Measurements from ENCODE around the gene B4GALNT2. TPM values are rescaled to one million over a fixed set of nuclear protein-coding genes. Genes with fewer than 3 reads are reported as not detected.
"Not testable (repeated sequence)": the region's sequence is repeated elsewhere in the genome, so short reads cannot be mapped to it uniquely, and the experiment has no call there.

Gene B4GALNT2
- total and polyA plus RNA-seq, 2 donors from 2014 or later, result 1.3 to 4.3 TPM

DNA sequence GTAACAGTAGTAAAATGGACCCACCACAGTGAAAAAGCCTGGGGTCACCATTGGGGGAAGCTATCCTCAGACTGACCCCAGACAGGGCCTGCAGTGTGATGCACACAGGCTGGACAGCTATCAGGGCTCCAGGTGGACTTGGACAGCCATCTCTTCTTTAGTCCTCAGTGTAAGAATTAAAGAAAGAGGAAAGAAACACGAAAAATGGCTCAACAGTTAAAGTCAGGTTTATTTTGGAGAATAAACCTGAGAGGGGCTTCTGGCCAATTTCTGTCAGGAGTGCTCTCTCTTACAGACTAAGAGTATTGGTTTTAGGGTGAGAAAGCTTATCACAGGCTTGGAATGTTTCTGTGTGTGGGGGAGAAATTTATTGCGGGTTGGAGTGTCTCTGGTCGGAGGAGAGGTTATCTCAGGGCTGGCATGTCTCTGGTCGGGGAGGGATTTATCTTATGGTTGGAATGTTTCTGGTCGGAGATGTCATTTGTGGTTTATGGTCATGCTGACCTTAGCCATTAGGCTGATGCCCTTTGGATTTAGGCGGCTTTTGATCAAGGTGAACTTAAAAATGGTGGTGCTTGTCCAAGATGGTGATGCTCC lies 10.8 kb upstream of the B4GALNT2 start:
- no peak for TF ChIP-seq CTCF (IDR thresholded peaks at IDR 0.05; ENCODE audit: borderline replicate concordance, extremely low read depth, insufficient read depth)
- Histone ChIP-seq H3K36me3 (ENCODE audit: control insufficient read depth in 2 of 3, insufficient read depth in 3 of 3, low read length in 3 of 3) (no peaks in the 10 kb centered on the region), H3K4me1 (ENCODE audit: control insufficient read depth in 2 of 3, insufficient read depth in 2 of 3, low read depth in 1 of 3, low read length in 3 of 3) (peaks cover 0 to 7% (median 0%) of the 10 kb centered on the region in 3 donors), H3K4me3 (ENCODE audit: low read length in 3 of 3) (no peak overlapping the region), H3K27me3 (ENCODE audit: control insufficient read depth, insufficient read depth, low read length) (no peaks in the 10 kb centered on the region), H3K9ac (ENCODE audit: low read length in 3 of 3) (no peak overlapping the region), H3K9me3 (ENCODE audit: control insufficient read depth in 2 of 3, insufficient read depth in 1 of 3, low read length in 3 of 3) (no peaks in the 10 kb centered on the region), H3K27ac (ENCODE audit: low read depth in 2 of 2, low read length in 2 of 2) (no peak overlapping the region)
- no peak for FAIRE-seq
- intact Hi-C loops (cut with DNase I), result no loop called here
- no peak for DNase-seq

DNA sequence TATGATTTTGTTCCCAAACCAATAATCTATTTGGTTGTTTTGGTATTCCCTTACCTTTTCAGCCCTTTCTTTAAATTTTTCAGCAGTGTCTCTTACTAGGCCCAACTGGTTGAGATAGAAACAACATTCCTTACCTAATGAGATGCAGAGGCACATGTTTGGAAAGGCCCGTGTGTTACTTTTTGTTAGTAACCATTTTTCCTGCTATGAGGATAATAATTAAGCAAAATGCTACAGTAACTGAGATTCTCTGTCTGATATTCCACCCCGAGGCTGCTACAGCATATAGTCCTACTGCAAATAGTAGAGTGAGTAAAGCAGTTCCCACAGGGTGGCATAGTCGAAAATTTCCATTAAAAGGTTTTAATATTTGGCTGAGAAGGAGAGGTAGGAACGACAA lies 10.0 kb upstream of the B4GALNT2 start:
- FAIRE-seq, result no peak
- TF ChIP-seq CTCF (IDR thresholded peaks at IDR 0.05; ENCODE audit: borderline replicate concordance, extremely low read depth, insufficient read depth), result no peak
- intact Hi-C loops (cut with DNase I), result no loop called here
- DNase-seq, result no peak
- H3K27me3 ChIP-seq (ENCODE audit: control insufficient read depth, insufficient read depth, low read length), result no peaks in the 10 kb centered on the region
- no peak overlapping the region for H3K9ac ChIP-seq (ENCODE audit: low read length in 3 of 3)
- H3K9me3 ChIP-seq (ENCODE audit: control insufficient read depth in 2 of 3, insufficient read depth in 1 of 3, low read length in 3 of 3), result no peaks in the 10 kb centered on the region
- peaks cover 0 to 7% (median 0%) of the 10 kb centered on the region in 3 donors for H3K4me1 ChIP-seq (ENCODE audit: control insufficient read depth in 2 of 3, insufficient read depth in 2 of 3, low read depth in 1 of 3, low read length in 3 of 3)
- H3K4me3 ChIP-seq (ENCODE audit: low read length in 3 of 3), result no peak overlapping the region
- no peaks in the 10 kb centered on the region for H3K36me3 ChIP-seq (ENCODE audit: control insufficient read depth in 2 of 3, insufficient read depth in 3 of 3, low read length in 3 of 3)
- H3K27ac ChIP-seq (ENCODE audit: low read depth in 2 of 2, low read length in 2 of 2), result no peak overlapping the region

DNA sequence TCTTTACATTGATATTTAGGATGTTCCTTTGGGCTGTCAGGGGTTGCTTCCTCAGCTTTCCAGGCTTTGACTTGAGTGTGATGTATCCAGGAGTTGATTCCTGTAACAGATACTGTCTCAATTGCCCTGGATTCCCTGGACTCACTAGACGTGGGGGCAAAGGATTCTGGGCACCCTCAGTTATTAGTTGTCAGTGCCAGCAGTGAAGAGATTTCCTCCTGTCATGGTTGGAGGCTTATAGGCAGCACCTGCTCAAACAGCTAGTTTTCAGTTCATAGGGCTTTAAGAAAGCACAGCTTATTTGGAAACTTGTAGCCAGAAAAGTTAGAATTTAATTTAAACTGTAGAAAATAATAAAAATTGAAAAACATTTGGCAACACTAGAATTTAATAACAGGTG lies 9.5 kb upstream of the B4GALNT2 start:
- no peak overlapping the region for H3K27ac ChIP-seq (ENCODE audit: low read depth in 2 of 2, low read length in 2 of 2)
- FAIRE-seq, result peak; percentile 44
- no peak overlapping the region for H3K9ac ChIP-seq (ENCODE audit: low read length in 3 of 3)
- H3K4me1 ChIP-seq (ENCODE audit: control insufficient read depth in 2 of 3, insufficient read depth in 2 of 3, low read depth in 1 of 3, low read length in 3 of 3), result peaks cover 0 to 7% (median 0%) of the 10 kb centered on the region in 3 donors
- H3K4me3 ChIP-seq (ENCODE audit: low read length in 3 of 3), result no peak overlapping the region
- TF ChIP-seq CTCF (IDR thresholded peaks at IDR 0.05; ENCODE audit: borderline replicate concordance, extremely low read depth, insufficient read depth), result no peak
- peak in 1 of 5 donors; percentile 27 for DNase-seq
- H3K36me3 ChIP-seq (ENCODE audit: control insufficient read depth in 2 of 3, insufficient read depth in 3 of 3, low read length in 3 of 3), result no peaks in the 10 kb centered on the region
- intact Hi-C loops (cut with DNase I), result no loop called here
- H3K27me3 ChIP-seq (ENCODE audit: control insufficient read depth, insufficient read depth, low read length), result no peaks in the 10 kb centered on the region
- no peaks in the 10 kb centered on the region for H3K9me3 ChIP-seq (ENCODE audit: control insufficient read depth in 2 of 3, insufficient read depth in 1 of 3, low read length in 3 of 3)

GRCh38 chr17:49125449-49125848 lies 7.1 kb upstream of the B4GALNT2 start:
- no peaks in the 10 kb centered on the region for H3K27me3 ChIP-seq (ENCODE audit: control insufficient read depth, insufficient read depth, low read length)
- no peak for TF ChIP-seq CTCF (IDR thresholded peaks at IDR 0.05; ENCODE audit: borderline replicate concordance, extremely low read depth, insufficient read depth)
- intact Hi-C loops (cut with DNase I), result no loop called here
- H3K27ac ChIP-seq (ENCODE audit: low read depth in 2 of 2, low read length in 2 of 2), result no peak overlapping the region
- FAIRE-seq, result no peak
- H3K4me3 ChIP-seq (ENCODE audit: low read length in 3 of 3), result no peak overlapping the region
- no peak overlapping the region for H3K9ac ChIP-seq (ENCODE audit: low read length in 3 of 3)
- peaks cover 0 to 7% (median 0%) of the 10 kb centered on the region in 3 donors for H3K4me1 ChIP-seq (ENCODE audit: control insufficient read depth in 2 of 3, insufficient read depth in 2 of 3, low read depth in 1 of 3, low read length in 3 of 3)
- H3K9me3 ChIP-seq (ENCODE audit: control insufficient read depth in 2 of 3, insufficient read depth in 1 of 3, low read length in 3 of 3), result no peaks in the 10 kb centered on the region
- peak in 1 of 5 donors; percentile 69 for DNase-seq
- H3K36me3 ChIP-seq (ENCODE audit: control insufficient read depth in 2 of 3, insufficient read depth in 3 of 3, low read length in 3 of 3), result no peaks in the 10 kb centered on the region

GRCh38 chr17:49126183-49126859 lies 6.2 kb upstream of the B4GALNT2 start:
- FAIRE-seq; H3K27me3 ChIP-seq (ENCODE audit: control insufficient read depth, insufficient read depth, low read length); H3K9me3 ChIP-seq (ENCODE audit: control insufficient read depth in 2 of 3, insufficient read depth in 1 of 3, low read length in 3 of 3); H3K36me3 ChIP-seq (ENCODE audit: control insufficient read depth in 2 of 3, insufficient read depth in 3 of 3, low read length in 3 of 3); DNase-seq; H3K27ac ChIP-seq (ENCODE audit: low read depth in 2 of 2, low read length in 2 of 2); H3K4me1 ChIP-seq (ENCODE audit: control insufficient read depth in 2 of 3, insufficient read depth in 2 of 3, low read depth in 1 of 3, low read length in 3 of 3); H3K9ac ChIP-seq (ENCODE audit: low read length in 3 of 3); H3K4me3 ChIP-seq (ENCODE audit: low read length in 3 of 3); intact Hi-C loops (cut with DNase I): not testable (repeated sequence)

All from kidney (tissue), 14 donors.